ENCODE data around the gene CCDC187. TPM values are rescaled to one million over a fixed set of nuclear protein-coding genes. Genes with fewer than 3 reads are reported as not detected.

Gene CCDC187
- total RNA-seq, 1 donor from 2014 or later: not detected

- Mint-ChIP-seq H3K36me3 (ENCODE audit: low read depth) (no peaks in the 10 kb centered on the region), H3K27ac (ENCODE audit: unreplicated experiment) (no peak overlapping the region), H3K4me1 (ENCODE audit: low read depth) (peaks cover 9% of the 10 kb centered on the region), H3K4me3 (ENCODE audit: unreplicated experiment) (no peak overlapping the region), H3K27me3 (ENCODE audit: low read depth) (no peaks in the 10 kb centered on the region), H3K9me3 (ENCODE audit: low read depth) (no peaks in the 10 kb centered on the region)
- DNase-seq (ENCODE audit: low spot score): no peak
- TF ChIP-seq CTCF (IDR thresholded peaks at IDR 0.05): no peak
Observed at GRCh38 chr9:136232969-136233368, 70.9 kb downstream of the CCDC187 start.

- Mint-ChIP-seq H3K4me1 (ENCODE audit: low read depth) (peaks cover 10% of the 10 kb centered on the region), H3K9me3 (ENCODE audit: low read depth) (no peaks in the 10 kb centered on the region), H3K27me3 (ENCODE audit: low read depth) (no peaks in the 10 kb centered on the region), H3K4me3 (ENCODE audit: unreplicated experiment) (no peak overlapping the region), H3K27ac (ENCODE audit: unreplicated experiment) (no peak overlapping the region), H3K36me3 (ENCODE audit: low read depth) (no peaks in the 10 kb centered on the region)
- TF ChIP-seq CTCF (IDR thresholded peaks at IDR 0.05): no peak
- no peak for DNase-seq (ENCODE audit: low spot score)
Observed at GRCh38 chr9:136231478-136232297, 72.2 kb downstream of the CCDC187 start.

GRCh38 chr9:136230773-136231172 is 73.1 kb downstream of the CCDC187 start:
- Mint-ChIP-seq H3K27ac (ENCODE audit: unreplicated experiment) (no peak overlapping the region), H3K4me1 (ENCODE audit: low read depth) (peaks cover 10% of the 10 kb centered on the region)

GRCh38 chr9:136230365-136230764 is 73.5 kb downstream of the CCDC187 start:
- H3K36me3 Mint-ChIP-seq (ENCODE audit: low read depth): no peaks in the 10 kb centered on the region
- no peaks in the 10 kb centered on the region for H3K27me3 Mint-ChIP-seq (ENCODE audit: low read depth)
- no peak overlapping the region for H3K4me3 Mint-ChIP-seq (ENCODE audit: unreplicated experiment)

More at GRCh38 chr9:136230773-136231172, 73.1 kb downstream of the CCDC187 start:
- Mint-ChIP-seq H3K4me3 (ENCODE audit: unreplicated experiment) (no peak overlapping the region), H3K27me3 (ENCODE audit: low read depth) (no peaks in the 10 kb centered on the region), H3K36me3 (ENCODE audit: low read depth) (no peaks in the 10 kb centered on the region), H3K9me3 (ENCODE audit: low read depth) (no peaks in the 10 kb centered on the region)
- no peak for DNase-seq (ENCODE audit: low spot score)
- no peak for TF ChIP-seq CTCF (IDR thresholded peaks at IDR 0.05)

More at GRCh38 chr9:136230365-136230764, 73.5 kb downstream of the CCDC187 start:
- no peak for DNase-seq (ENCODE audit: low spot score)
- no peak overlapping the region for H3K27ac Mint-ChIP-seq (ENCODE audit: unreplicated experiment)
- TF ChIP-seq CTCF (IDR thresholded peaks at IDR 0.05): no peak
- peaks cover 10% of the 10 kb centered on the region for H3K4me1 Mint-ChIP-seq (ENCODE audit: low read depth)
- H3K9me3 Mint-ChIP-seq (ENCODE audit: low read depth): no peaks in the 10 kb centered on the region
